Calu3 (cell line): ENCODE results near the gene CHL1. TPM values are rescaled to one million over a fixed set of nuclear protein-coding genes. Genes with fewer than 3 reads are reported as not detected.
A peak's percentile ranks its signal among the peaks of the same experiment; 100 is the strongest.

Experiments used
- BruUV-seq: library from RNA; stranded (reverse); fragments of 400-500 nt; replicated peaks from 2 replicates; lab custom pipeline; 2021; lab: Mats Ljungman, UMichigan
- CTCF ChIA-PET: fragments of 300-600 bp; sonication (Branson Sonifier 250); formaldehyde crosslinking; loops from one replicate; lab custom pipeline; 2022; ENCODE audit warnings: antibody characterized with exemption; lab: Charles Lee
- DNase-seq: peaks from one replicate; pipeline ENCODE4 v3.0.0; 2022
- H3K27ac Mint-ChIP-seq: one replicate; pipeline ENCODE4 v1.8.0; 2022; ENCODE audit warnings: mixed read lengths; ENCODE audit not compliant: unreplicated experiment
- H3K27me3 Mint-ChIP-seq: one replicate; pipeline ENCODE4 v1.8.0; 2022; ENCODE audit warnings: mixed read lengths; ENCODE audit not compliant: unreplicated experiment
- H3K36me3 Mint-ChIP-seq: one replicate; pipeline ENCODE4 v1.8.0; 2022; ENCODE audit warnings: mild to moderate bottlenecking, moderate library complexity, mixed read lengths; ENCODE audit not compliant: insufficient read depth, unreplicated experiment
- H3K4me1 Mint-ChIP-seq: one replicate; pipeline ENCODE4 v1.8.0; 2022; ENCODE audit warnings: mild to moderate bottlenecking, low read depth, mixed read lengths; ENCODE audit not compliant: unreplicated experiment
- H3K4me3 Mint-ChIP-seq: one replicate; pipeline ENCODE4 v1.8.0; 2022; ENCODE audit warnings: mild to moderate bottlenecking, low read depth, moderate library complexity, mixed read lengths; ENCODE audit not compliant: unreplicated experiment
- H3K9me3 Mint-ChIP-seq: one replicate; pipeline ENCODE4 v1.8.0; 2022; ENCODE audit warnings: low read depth, mixed read lengths; ENCODE audit not compliant: unreplicated experiment
- intact Hi-C: fragments of 100-400 bp; cut with micrococcal nuclease; formaldehyde crosslinking; loops from one replicate; pipeline ENCODE4 v1.10.0; 2022; ENCODE audit not compliant: unreplicated experiment
- total RNA-seq: library from RNA; stranded (reverse); gene quantifications from 2 replicates; pipeline ENCODE4 v1.2.3, GENCODE V29; 2022
- TF ChIP-seq, protein P1 (sequence below): fragments of 200-600 bp; IDR thresholded peaks from one replicate; pipeline ENCODE4 v1.8.0; 2022; ENCODE audit warnings: antibody characterized with exemption; ENCODE audit not compliant: unreplicated experiment

Gene CHL1
- total RNA-seq, 1 experiment from 2014 or later: 0.73 TPM

DNA sequence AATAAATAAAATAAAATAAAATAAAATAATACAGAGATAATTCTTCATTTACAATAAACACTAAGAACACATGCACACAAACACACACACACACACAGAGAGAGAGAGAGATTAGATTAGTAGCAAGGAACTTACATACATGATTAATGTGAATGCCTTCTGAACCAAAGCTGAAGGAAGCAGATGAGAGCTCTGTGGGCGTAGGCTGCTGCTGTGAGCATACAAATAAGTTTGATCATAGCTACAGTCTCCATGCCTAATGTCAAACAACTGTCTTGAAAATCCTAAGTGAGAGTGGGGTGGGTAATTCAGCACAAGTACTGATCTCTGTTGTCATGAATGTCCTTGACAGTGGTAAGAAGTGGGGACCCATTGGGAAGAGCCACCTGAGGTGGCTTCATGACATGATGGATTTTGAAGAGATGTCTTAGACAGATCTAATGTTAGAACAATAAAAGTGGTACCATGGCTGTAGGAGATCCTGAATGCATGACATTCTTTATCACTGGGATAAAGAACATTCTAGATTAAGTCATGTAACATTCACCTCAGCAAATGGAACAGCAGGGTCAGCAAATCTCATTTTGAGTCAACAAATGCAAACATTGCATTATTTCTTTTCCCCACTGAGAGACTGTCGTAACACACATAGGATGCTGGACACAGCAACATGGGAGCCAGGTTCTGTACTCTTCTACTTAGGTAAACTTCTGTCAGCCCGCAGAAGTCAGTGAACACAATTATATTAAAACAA, 46.2 kb downstream of the CHL1 start:
- CTCF ChIA-PET: no interaction called here
- Mint-ChIP-seq H3K27ac (no peak overlapping the region), H3K4me1 (peaks cover 7% of the 10 kb centered on the region), H3K4me3 (no peak overlapping the region), H3K9me3 (no peaks in the 10 kb centered on the region), H3K36me3 (no peaks in the 10 kb centered on the region), H3K27me3 (no peaks in the 10 kb centered on the region)
- intact Hi-C loops: no loop called here
- BruUV-seq: no TSS peak
- TF ChIP-seq, protein P1, sequence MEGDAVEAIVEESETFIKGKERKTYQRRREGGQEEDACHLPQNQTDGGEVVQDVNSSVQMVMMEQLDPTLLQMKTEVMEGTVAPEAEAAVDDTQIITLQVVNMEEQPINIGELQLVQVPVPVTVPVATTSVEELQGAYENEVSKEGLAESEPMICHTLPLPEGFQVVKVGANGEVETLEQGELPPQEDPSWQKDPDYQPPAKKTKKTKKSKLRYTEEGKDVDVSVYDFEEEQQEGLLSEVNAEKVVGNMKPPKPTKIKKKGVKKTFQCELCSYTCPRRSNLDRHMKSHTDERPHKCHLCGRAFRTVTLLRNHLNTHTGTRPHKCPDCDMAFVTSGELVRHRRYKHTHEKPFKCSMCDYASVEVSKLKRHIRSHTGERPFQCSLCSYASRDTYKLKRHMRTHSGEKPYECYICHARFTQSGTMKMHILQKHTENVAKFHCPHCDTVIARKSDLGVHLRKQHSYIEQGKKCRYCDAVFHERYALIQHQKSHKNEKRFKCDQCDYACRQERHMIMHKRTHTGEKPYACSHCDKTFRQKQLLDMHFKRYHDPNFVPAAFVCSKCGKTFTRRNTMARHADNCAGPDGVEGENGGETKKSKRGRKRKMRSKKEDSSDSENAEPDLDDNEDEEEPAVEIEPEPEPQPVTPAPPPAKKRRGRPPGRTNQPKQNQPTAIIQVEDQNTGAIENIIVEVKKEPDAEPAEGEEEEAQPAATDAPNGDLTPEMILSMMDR: no peak
- DNase-seq: no peak

DNA sequence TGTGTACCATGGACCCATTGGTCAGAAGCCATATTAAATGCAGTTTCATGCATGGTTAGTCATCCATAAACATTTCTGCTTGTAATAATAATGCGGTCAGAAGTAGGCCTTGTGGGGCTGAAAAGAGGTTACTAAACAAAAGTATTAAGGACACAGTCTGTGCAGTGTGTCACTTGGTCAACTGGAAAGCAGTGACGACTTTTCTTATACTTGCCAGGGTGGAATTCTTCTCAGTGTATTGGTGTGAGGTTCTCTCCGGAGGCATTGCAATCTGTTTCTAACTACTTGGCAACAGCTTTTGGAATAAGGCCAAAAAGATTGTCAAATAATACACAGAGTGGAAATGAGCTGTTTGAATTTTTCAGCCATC, 46.8 kb downstream of the CHL1 start:
- intact Hi-C loops: no loop called here
- DNase-seq: peak; percentile 1
- CTCF ChIA-PET: no interaction called here
- H3K9me3 Mint-ChIP-seq: no peaks in the 10 kb centered on the region
- TF ChIP-seq, protein P1: no peak
- H3K4me3 Mint-ChIP-seq: no peak overlapping the region
- H3K4me1 Mint-ChIP-seq: peaks cover 7% of the 10 kb centered on the region
- no peaks in the 10 kb centered on the region for H3K36me3 Mint-ChIP-seq
- BruUV-seq: no TSS peak
- no peaks in the 10 kb centered on the region for H3K27me3 Mint-ChIP-seq
- no peak overlapping the region for H3K27ac Mint-ChIP-seq

DNA sequence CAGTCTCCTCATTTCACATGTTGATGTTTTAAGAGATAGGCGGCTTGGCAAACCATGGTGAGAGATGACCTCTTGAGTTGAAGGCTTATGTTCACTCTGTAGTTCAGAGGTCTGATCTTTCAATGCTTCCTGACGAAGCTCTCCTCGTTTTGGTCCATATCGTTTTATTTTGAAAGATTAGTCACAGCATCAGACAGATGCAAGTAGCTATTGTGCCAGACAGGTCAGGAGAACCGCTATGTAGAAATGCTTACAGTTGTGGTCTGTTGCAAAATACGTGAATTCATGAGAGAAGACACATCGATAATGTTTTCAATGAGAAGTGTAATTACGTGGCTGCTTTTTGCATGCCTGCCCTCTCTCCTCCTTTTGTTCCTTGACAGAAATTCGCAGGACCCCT, 47.5 kb downstream of the CHL1 start:
- Mint-ChIP-seq H3K36me3 (no peaks in the 10 kb centered on the region), H3K4me1 (peaks cover 7% of the 10 kb centered on the region), H3K27ac (no peak overlapping the region), H3K27me3 (no peaks in the 10 kb centered on the region), H3K9me3 (no peaks in the 10 kb centered on the region), H3K4me3 (no peak overlapping the region)
- TF ChIP-seq, protein P1: no peak
- CTCF ChIA-PET: no interaction called here
- no peak for DNase-seq
- BruUV-seq: no TSS peak
- intact Hi-C loops: no loop called here

DNA sequence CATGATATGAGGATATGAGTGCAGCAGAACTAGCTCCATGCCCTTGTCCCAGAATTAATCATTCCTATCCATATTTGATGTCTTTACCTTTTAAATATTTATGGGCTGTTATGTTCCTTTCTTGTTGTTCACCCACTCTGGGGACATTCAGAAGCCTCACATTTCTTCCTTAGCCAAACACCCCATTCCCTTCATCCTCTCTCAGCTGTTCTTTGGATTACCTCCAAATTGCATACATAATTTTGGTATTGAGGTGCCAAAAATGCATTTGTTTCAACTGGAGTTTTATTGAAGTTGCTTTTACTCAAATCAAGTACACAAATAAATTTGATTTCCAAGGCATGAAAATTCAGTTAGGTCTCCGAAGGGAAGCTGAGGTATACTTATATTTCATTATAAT, 51.4 kb downstream of the CHL1 start:
- H3K4me3 Mint-ChIP-seq: no peak overlapping the region
- no peaks in the 10 kb centered on the region for H3K36me3 Mint-ChIP-seq
- no peak overlapping the region for H3K27ac Mint-ChIP-seq
- H3K27me3 Mint-ChIP-seq: no peaks in the 10 kb centered on the region
- TF ChIP-seq, protein P1: no peak
- CTCF ChIA-PET: interaction anchor here (0.7 kb wide), 1 partner anchor 107 kb away, joined by 3 read pairs; no protein-coding TSS in a partner anchor
- intact Hi-C loops: no loop called here
- peaks cover 2% of the 10 kb centered on the region for H3K4me1 Mint-ChIP-seq
- no TSS peak for BruUV-seq
- no peak for DNase-seq
- H3K9me3 Mint-ChIP-seq: no peaks in the 10 kb centered on the region
